COLO668 (cell line): ENCODE data around the gene SMOC2.
"Not testable (repeated sequence)": the region's sequence is repeated elsewhere in the genome, so short reads cannot be mapped to it uniquely, and the experiment has no call there.

Source experiments
- DNase-seq: peaks from one replicate; lab custom pipeline; 2025; ENCODE audit not compliant: unreplicated experiment; lab: John Stamatoyannopoulos, UW

SMOC2 gene

GRCh38 chr6:168536665-168537539 is 95.9 kb downstream of the SMOC2 start:
- DNase-seq, result no peak

GRCh38 chr6:168537540-168537884 is 96.5 kb downstream of the SMOC2 start:
- no peak for DNase-seq

- not testable (repeated sequence) for DNase-seq
Measured at GRCh38 chr6:168538188-168538891, 97.4 kb downstream of the SMOC2 start.

GRCh38 chr6:168538892-168539811 is 98.2 kb downstream of the SMOC2 start:
- DNase-seq, result no peak

- no peak for DNase-seq
Measured at GRCh38 chr6:168540713-168541291, 99.8 kb downstream of the SMOC2 start.

GRCh38 chr6:168541307-168541706 is 100.3 kb downstream of the SMOC2 start:
- no peak for DNase-seq

GRCh38 chr6:168542301-168542700 is 101.3 kb downstream of the SMOC2 start:
- no peak for DNase-seq

GRCh38 chr6:168545428-168545827 is 104.4 kb downstream of the SMOC2 start:
- no peak for DNase-seq

- DNase-seq, result no peak
Measured at GRCh38 chr6:168546151-168546550, 105.2 kb downstream of the SMOC2 start.

GRCh38 chr6:168546730-168547129 is 105.7 kb downstream of the SMOC2 start:
- DNase-seq, result no peak

- DNase-seq, result no peak
Measured at GRCh38 chr6:168550326-168550725, 109.3 kb downstream of the SMOC2 start.

GRCh38 chr6:168554472-168554871 is 113.5 kb downstream of the SMOC2 start:
- no peak for DNase-seq

- DNase-seq, result no peak
Measured at GRCh38 chr6:168554898-168555617, 114.1 kb downstream of the SMOC2 start.

- no peak for DNase-seq
Measured at GRCh38 chr6:168555618-168556273, 114.8 kb downstream of the SMOC2 start.

GRCh38 chr6:168557512-168557911 is 116.5 kb downstream of the SMOC2 start:
- DNase-seq, result no peak

GRCh38 chr6:168558686-168559085 is 117.7 kb downstream of the SMOC2 start:
- no peak for DNase-seq

- DNase-seq, result no peak
Measured at GRCh38 chr6:168559574-168560098, 118.7 kb downstream of the SMOC2 start.

- DNase-seq, result no peak
Measured at GRCh38 chr6:168560126-168560525, 119.1 kb downstream of the SMOC2 start.

GRCh38 chr6:168562576-168563151 is 121.7 kb downstream of the SMOC2 start:
- no peak for DNase-seq
